PC-9 (cell line): Measurements from ENCODE around the gene NEURL1B. TPM values are rescaled to one million over a fixed set of nuclear protein-coding genes. Genes with fewer than 3 reads are reported as not detected.

Experiments
- BruUV-seq: library from RNA; stranded (reverse); fragments of 400-500 nt; replicated peaks from 2 replicates; lab custom pipeline; 2021; lab: Mats Ljungman, UMichigan
- CTCF ChIA-PET: fragments of 300-600 bp; sonication (Branson Sonifier 250); formaldehyde crosslinking; loops from one replicate; lab custom pipeline; 2022; ENCODE audit warnings: antibody characterized with exemption; lab: Charles Lee
- POLR2A ChIA-PET: fragments of 300-600 bp; sonication (Branson Sonifier 250); formaldehyde crosslinking; loops from one replicate; lab custom pipeline; 2022; ENCODE audit warnings: antibody characterized with exemption; ENCODE audit not compliant: unreplicated experiment; lab: Charles Lee
- DNase-seq, 2 experiments: peaks; one replicate each; pipeline versions ENCODE4 v3.0.0 to v3.0.0-alpha.2; 2015 to 2022; ENCODE audit warnings: mixed read lengths in 1 of 2
- H2AFZ ChIP-seq: fragments of 200-600 bp; sonication (generic); 2 replicates; pipeline ENCODE4 v1.8.1; 2017; ENCODE audit warnings: antibody characterized with exemption
- H3F3A ChIP-seq: fragments of 200-600 bp; sonication (generic); 2 replicates; pipeline ENCODE4 v1.8.1; 2017; ENCODE audit warnings: antibody characterized with exemption, mild to moderate bottlenecking, low read depth; ENCODE audit not compliant: insufficient read depth
- H3K27ac ChIP-seq: fragments of 200-600 bp; sonication (generic); 2 replicates; pipeline ENCODE4 v1.6.1; 2016; ENCODE audit warnings: mixed run types
- H3K27me3 ChIP-seq: fragments of 200-600 bp; sonication (generic); 2 replicates; pipeline ENCODE4 v1.6.1; 2016; ENCODE audit warnings: low read depth, mixed run types; ENCODE audit not compliant: insufficient read depth
- H3K36me3 ChIP-seq: fragments of 200-600 bp; sonication (generic); 2 replicates; pipeline ENCODE4 v1.6.1; 2016; ENCODE audit warnings: low read depth, mixed run types
- H3K4me1 ChIP-seq: fragments of 200-600 bp; sonication (generic); replicated peaks from 2 replicates; pipeline ENCODE4 v1.6.1; 2016; ENCODE audit warnings: mixed run types; ENCODE audit not compliant: insufficient read depth
- H3K4me2 ChIP-seq: fragments of 200-600 bp; sonication (generic); 2 replicates; pipeline ENCODE4 v1.6.1; 2017; ENCODE audit warnings: mixed run types
- H3K4me3 ChIP-seq: fragments of 200-600 bp; sonication (generic); 2 replicates; pipeline ENCODE4 v1.6.1; 2016; ENCODE audit warnings: mixed run types
- H3K79me2 ChIP-seq: fragments of 200-600 bp; sonication (generic); 2 replicates; pipeline ENCODE4 v1.6.1; 2017; ENCODE audit warnings: low read depth, mixed run types
- H3K9me2 ChIP-seq: fragments of 200-600 bp; sonication (generic); 2 replicates; pipeline ENCODE4 v1.8.1; 2017; ENCODE audit warnings: mild to moderate bottlenecking; ENCODE audit not compliant: insufficient read depth
- H3K9me3 ChIP-seq: fragments of 200-600 bp; sonication (generic); 2 replicates; pipeline ENCODE4 v1.8.1; 2016; ENCODE audit warnings: low read depth; ENCODE audit not compliant: insufficient read depth
- H4K20me1 ChIP-seq: fragments of 200-600 bp; sonication (generic); 2 replicates; pipeline ENCODE4 v1.8.1; 2017; ENCODE audit not compliant: insufficient read depth
- EZH2 ChIP-seq: fragments of 200-600 bp; sonication (generic); IDR thresholded peaks from 2 replicates; pipeline ENCODE4 v1.8.0; 2017; ENCODE audit warnings: antibody characterized with exemption, low read depth
- intact Hi-C: fragments of 100-400 bp; cut with micrococcal nuclease; formaldehyde crosslinking; loops from one replicate; pipeline ENCODE4 v1.10.0; 2022; ENCODE audit not compliant: unreplicated experiment
- total RNA-seq: library from RNA; stranded (reverse); gene quantifications from 2 replicates; pipeline ENCODE4 v1.2.3, GENCODE V29; 2021
- TF ChIP-seq, protein P1 (sequence below): fragments of 200-600 bp; sonication (generic); conservative IDR thresholded peaks from 2 replicates; pipeline ENCODE4 v1.6.1; 2017; ENCODE audit warnings: mixed run types, antibody characterized with exemption, mild to moderate bottlenecking, moderate library complexity

Gene NEURL1B
- total RNA-seq, 1 experiment from 2014 or later, result 14.3 TPM

DNA sequence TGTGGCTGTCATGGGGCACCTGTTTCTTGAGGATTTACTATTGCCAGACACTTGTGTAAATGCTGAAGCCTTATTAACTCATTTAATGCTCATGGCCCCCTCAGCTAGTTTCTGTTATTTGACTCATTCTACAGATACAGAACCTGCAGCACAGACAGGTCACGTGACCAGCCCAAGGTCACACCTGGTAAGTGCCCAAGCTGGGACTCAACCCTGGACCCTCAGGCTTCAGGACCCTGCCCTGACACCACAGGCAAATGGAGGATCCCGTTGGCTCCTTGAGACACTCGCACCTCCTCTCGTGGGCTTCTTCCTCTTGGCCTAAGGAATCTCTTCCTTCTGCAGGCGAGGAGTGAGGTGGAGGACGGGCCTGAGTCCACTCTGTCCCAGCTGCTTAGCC lies 10.6 kb upstream of the NEURL1B start:
- POLR2A ChIA-PET, result no interaction called here
- no peaks in the 10 kb centered on the region for H3K79me2 ChIP-seq
- no peak for TF ChIP-seq EZH2
- TF ChIP-seq, protein P1, sequence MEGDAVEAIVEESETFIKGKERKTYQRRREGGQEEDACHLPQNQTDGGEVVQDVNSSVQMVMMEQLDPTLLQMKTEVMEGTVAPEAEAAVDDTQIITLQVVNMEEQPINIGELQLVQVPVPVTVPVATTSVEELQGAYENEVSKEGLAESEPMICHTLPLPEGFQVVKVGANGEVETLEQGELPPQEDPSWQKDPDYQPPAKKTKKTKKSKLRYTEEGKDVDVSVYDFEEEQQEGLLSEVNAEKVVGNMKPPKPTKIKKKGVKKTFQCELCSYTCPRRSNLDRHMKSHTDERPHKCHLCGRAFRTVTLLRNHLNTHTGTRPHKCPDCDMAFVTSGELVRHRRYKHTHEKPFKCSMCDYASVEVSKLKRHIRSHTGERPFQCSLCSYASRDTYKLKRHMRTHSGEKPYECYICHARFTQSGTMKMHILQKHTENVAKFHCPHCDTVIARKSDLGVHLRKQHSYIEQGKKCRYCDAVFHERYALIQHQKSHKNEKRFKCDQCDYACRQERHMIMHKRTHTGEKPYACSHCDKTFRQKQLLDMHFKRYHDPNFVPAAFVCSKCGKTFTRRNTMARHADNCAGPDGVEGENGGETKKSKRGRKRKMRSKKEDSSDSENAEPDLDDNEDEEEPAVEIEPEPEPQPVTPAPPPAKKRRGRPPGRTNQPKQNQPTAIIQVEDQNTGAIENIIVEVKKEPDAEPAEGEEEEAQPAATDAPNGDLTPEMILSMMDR, result no peak
- DNase-seq, result no peak
- CTCF ChIA-PET, result no interaction called here
- H3K27me3 ChIP-seq, result peaks cover 12% of the 10 kb centered on the region; the same call in 1 of the 2 replicates
- no peaks in the 10 kb centered on the region for H3K9me3 ChIP-seq
- no peaks in the 10 kb centered on the region for H3K36me3 ChIP-seq
- H3K27ac ChIP-seq, result no peak overlapping the region
- H3K4me3 ChIP-seq, result no peak overlapping the region
- intact Hi-C loops, result no loop called here
- H3F3A ChIP-seq, result no peaks in the 10 kb centered on the region
- no peaks in the 10 kb centered on the region for H4K20me1 ChIP-seq
- no peaks in the 10 kb centered on the region for H3K9me2 ChIP-seq
- BruUV-seq, result no TSS peak
- no peak overlapping the region for H3K4me2 ChIP-seq
- no peak overlapping the region for H2AFZ ChIP-seq
- H3K4me1 ChIP-seq, result no peaks in the 10 kb centered on the region

DNA sequence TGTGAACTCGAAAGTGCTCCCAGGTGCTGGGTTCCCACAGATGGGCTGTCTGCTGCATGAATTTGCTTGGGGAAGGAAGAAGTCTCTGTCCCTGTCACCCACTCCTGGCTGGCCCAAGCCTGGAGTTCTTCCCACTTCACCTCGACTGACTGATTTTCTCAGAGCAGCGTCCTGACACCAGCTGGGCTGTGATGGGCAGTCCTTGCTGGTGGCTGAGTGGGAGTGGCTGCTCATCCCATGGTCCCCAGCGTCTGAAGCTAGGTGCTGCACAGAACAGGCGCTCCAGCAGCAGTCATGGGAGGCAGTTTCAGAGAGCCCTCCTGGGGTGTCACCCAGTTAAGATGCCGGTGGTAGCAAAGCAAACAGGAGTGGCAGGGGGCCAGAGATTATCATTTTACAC lies 10.1 kb upstream of the NEURL1B start:
- no TSS peak for BruUV-seq
- peaks cover 12% of the 10 kb centered on the region; the same call in 1 of the 2 replicates for H3K27me3 ChIP-seq
- no peaks in the 10 kb centered on the region for H3K9me2 ChIP-seq
- H3K27ac ChIP-seq, result no peak overlapping the region
- no peaks in the 10 kb centered on the region for H3K36me3 ChIP-seq
- H3K4me1 ChIP-seq, result no peaks in the 10 kb centered on the region
- DNase-seq, result no peak
- H3K79me2 ChIP-seq, result no peaks in the 10 kb centered on the region
- H3K9me3 ChIP-seq, result no peaks in the 10 kb centered on the region
- TF ChIP-seq, protein P1, result no peak
- no peak for TF ChIP-seq EZH2
- H3F3A ChIP-seq, result no peaks in the 10 kb centered on the region
- no peak overlapping the region for H2AFZ ChIP-seq
- H3K4me3 ChIP-seq, result no peak overlapping the region
- H4K20me1 ChIP-seq, result no peaks in the 10 kb centered on the region
- ChIA-PET CTCF (no interaction called here), POLR2A (no interaction called here)
- no peak overlapping the region for H3K4me2 ChIP-seq
- intact Hi-C loops, result no loop called here

DNA sequence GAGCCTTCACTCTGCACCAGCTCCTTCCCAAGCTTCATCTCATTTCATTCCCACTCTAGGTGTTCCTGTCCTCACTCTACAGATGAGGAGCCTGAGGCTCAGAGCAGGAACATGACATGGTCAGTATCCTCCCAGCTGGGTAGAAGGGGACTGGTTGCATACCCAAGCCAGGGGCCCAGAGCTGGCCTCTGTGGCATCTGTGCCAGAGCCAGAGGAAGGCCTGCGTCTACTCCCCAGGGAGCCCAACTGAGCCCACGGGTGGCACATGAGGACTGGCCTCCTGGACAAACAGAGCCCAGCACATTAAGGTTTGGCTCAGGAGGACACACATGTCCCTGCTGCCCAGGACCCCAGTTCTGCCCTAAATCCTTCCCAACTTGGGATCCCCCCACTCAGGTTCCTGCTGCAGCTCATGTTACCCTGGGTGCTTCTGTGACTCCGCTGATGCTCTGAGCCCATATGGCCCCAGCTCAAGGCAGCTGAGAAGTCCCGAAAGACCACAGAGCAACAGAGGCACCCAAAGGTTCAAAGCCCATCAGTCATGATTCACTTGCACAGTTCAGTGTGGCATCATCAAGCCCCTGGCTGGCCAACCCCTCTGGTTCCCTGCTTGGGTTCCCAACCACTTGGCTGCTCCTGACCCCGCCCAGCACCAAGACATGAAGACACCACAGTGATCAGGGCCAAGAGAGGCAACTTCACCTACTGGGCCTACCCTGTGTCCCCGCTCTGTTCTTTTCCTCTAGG lies 8.5 kb upstream of the NEURL1B start:
- no peak overlapping the region for H3K4me3 ChIP-seq
- no peak overlapping the region for H3K4me2 ChIP-seq
- H2AFZ ChIP-seq, result no peak overlapping the region
- H3K9me2 ChIP-seq, result no peaks in the 10 kb centered on the region
- TF ChIP-seq EZH2, result no peak
- TF ChIP-seq, protein P1, result no peak
- no peak overlapping the region for H3K27ac ChIP-seq
- H3K79me2 ChIP-seq, result no peaks in the 10 kb centered on the region
- H3F3A ChIP-seq, result no peaks in the 10 kb centered on the region
- intact Hi-C loops, result no loop called here
- peaks cover 12% of the 10 kb centered on the region; the same call in 1 of the 2 replicates for H3K27me3 ChIP-seq
- no peaks in the 10 kb centered on the region for H3K9me3 ChIP-seq
- ChIA-PET POLR2A (no interaction called here), CTCF (no interaction called here)
- no peaks in the 10 kb centered on the region for H3K4me1 ChIP-seq
- no peak for DNase-seq
- H3K36me3 ChIP-seq, result no peaks in the 10 kb centered on the region
- no peaks in the 10 kb centered on the region for H4K20me1 ChIP-seq
- no TSS peak for BruUV-seq
